Mononuclear cell (primary cell): Measurements from ENCODE around the gene TMEM123. TPM values are rescaled to one million over a fixed set of nuclear protein-coding genes. Genes with fewer than 3 reads are reported as not detected.

ENCODE experiments used
- H3K27me3 ChIP-seq: 2 replicates; pipeline ENCODE4 v1.6.0; 2011; ENCODE audit warnings: low read length, control low read depth; ENCODE audit not compliant: insufficient read depth
- H3K4me1 ChIP-seq: 2 replicates; pipeline ENCODE4 v1.5.1; 2011; ENCODE audit warnings: mild to moderate bottlenecking, low read length, control low read depth; ENCODE audit not compliant: insufficient read depth
- H3K4me3 ChIP-seq: 2 replicates; pipeline ENCODE4 v1.5.1; 2011; ENCODE audit warnings: mild to moderate bottlenecking, low read length, moderate library complexity
- H3K9me3 ChIP-seq: 2 replicates; pipeline ENCODE4 v1.5.1; 2011; ENCODE audit warnings: low read depth, mild to moderate bottlenecking, control low read depth, low read length
- total RNA-seq: library from RNA; depleted of rRNA; stranded (reverse); fragments of >200 nt; gene quantifications from one replicate; pipeline ENCODE4 v1.2.3, GENCODE V29; 2012

The TMEM123 gene
- total RNA-seq, 1 donor: 381 TPM

DNA sequence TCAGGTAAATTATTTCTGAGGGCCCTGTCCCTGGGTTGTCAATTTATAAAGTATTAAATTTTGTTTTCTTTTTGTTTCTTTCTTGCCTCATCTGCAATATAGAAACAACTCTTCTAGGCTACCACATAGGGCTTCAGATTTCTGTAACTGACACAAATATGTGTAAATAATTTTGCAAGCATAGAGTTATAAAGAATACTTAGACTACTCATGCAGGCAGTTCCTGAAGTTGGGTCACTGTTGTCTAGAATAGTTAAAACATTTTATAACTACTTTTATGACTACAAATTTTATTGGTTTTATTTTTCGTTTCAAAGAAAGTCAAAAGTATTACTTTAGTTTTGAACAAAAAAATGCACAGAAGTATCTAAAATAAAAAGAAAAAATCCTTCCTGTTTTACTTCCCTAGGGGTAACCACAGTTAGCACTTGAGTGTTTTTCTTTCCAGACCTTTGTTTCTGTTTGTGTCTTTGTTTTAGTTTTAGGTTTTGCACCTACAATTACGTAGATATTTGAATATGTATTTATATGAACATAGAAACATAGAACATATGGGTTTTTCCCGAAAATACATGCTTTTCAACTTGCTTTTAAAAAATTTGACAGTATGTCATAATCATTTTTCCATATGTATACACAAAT, 12.4 kb upstream of the TMEM123 start:
- no peak overlapping the region for H3K4me3 ChIP-seq
- peaks cover 16% of the 10 kb centered on the region for H3K4me1 ChIP-seq
- no peaks in the 10 kb centered on the region for H3K9me3 ChIP-seq
- H3K27me3 ChIP-seq: no peaks in the 10 kb centered on the region

- Histone ChIP-seq H3K9me3 (no peaks in the 10 kb centered on the region), H3K4me3 (no peak overlapping the region), H3K4me1 (peaks cover 8% of the 10 kb centered on the region), H3K27me3 (no peaks in the 10 kb centered on the region)
These were observed 11.5 kb upstream of the TMEM123 start for GRCh38 chr11:102464037-102464436.

DNA sequence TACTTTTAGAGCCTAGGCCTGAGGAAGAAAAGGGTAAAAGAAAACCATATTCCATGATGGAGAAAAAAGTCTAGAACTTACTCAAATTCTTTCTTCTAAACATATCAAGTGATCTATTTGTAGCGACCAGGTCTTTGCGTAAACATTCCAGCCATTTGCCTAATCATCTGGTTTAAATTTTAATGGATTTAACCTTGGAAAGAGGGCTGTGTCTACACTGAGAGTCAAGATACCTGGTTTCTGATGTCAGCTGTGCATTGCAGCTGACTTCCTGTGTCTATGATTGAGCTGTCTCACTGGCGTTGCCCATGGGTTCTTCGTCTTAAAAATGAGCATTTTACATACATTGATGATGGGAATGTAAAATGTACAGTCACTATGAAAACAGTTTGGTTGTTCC, 10.0 kb upstream of the TMEM123 start:
- peaks cover 4% of the 10 kb centered on the region for H3K4me1 ChIP-seq

DNA sequence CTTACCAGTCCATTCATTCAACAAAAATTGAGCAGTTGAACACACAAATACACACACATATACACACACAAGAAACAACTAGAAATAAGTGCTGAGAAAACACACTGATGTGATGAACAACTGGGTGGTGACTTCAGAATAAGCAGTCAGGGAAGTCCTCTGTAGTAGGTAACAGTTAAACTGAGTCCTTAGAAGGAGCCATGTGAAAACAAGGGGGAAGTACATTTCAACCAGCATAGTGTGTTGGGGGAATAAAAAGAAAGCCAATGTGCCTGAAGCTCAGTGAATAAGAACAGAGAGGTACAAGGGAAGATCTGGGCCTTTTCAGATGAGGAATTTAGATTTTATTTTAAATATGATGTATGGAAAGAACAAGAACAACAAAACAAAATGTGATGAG, 6.8 kb upstream of the TMEM123 start:
- Histone ChIP-seq H3K4me3 (no peak overlapping the region), H3K9me3 (no peaks in the 10 kb centered on the region), H3K27me3 (no peaks in the 10 kb centered on the region), H3K4me1 (peaks cover 20% of the 10 kb centered on the region)

More for the DNA sequence above, 10.0 kb upstream of the TMEM123 start:
- Histone ChIP-seq H3K9me3 (no peaks in the 10 kb centered on the region), H3K27me3 (no peaks in the 10 kb centered on the region), H3K4me3 (no peak overlapping the region)

DNA sequence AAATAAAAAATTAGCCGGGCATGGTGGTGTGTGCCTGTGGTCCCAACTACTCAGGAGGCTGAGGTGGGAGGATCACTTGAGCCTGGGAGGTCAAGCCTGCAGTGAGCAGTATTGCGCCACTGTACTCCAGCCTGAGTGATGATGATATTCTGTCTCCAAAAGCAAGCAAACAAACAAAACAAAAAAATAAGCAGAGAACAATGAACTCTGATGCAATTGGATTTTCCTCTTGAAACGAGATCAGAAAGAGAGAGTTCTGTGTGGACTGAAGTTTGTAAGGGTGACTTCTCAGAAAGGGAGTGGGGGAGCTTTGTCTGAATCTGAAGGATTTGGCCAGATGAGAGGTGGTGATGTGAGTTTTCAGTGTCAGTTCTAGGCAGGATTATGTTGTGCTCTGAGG, 6.0 kb upstream of the TMEM123 start:
- Histone ChIP-seq H3K27me3 (no peaks in the 10 kb centered on the region), H3K4me3 (no peak overlapping the region), H3K4me1 (peaks cover 26% of the 10 kb centered on the region), H3K9me3 (no peaks in the 10 kb centered on the region)

DNA sequence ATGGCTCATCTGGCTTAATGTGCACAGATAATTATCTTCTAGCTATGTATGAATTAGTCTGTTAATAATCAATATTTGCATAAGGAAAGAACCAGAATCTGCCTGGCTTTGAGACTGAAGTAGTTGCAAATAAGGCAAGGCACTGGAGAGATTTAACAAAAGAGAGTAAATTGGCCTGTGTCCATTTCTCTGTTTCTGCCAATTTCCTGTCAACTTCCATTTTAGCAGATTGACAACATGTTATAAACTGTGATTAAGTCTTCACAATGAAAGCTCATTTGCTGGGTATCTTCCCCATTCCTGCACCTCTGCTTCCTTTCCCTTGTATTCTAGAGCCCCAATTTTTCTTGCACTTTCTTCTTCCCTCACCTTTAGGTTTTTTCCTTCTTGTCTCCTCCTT, 5.3 kb upstream of the TMEM123 start:
- Histone ChIP-seq H3K4me1 (peaks cover 33% of the 10 kb centered on the region), H3K4me3 (no peak overlapping the region), H3K9me3 (no peaks in the 10 kb centered on the region), H3K27me3 (no peaks in the 10 kb centered on the region)

GRCh38 chr11:102457056-102457677, 4.6 kb upstream of the TMEM123 start:
- Histone ChIP-seq H3K4me1 (peaks cover 33% of the 10 kb centered on the region), H3K9me3 (no peaks in the 10 kb centered on the region), H3K4me3 (no peak overlapping the region), H3K27me3 (no peaks in the 10 kb centered on the region)

- H3K4me3 ChIP-seq: no peak overlapping the region
- peaks cover 34% of the 10 kb centered on the region for H3K4me1 ChIP-seq
- no peaks in the 10 kb centered on the region for H3K9me3 ChIP-seq
- no peaks in the 10 kb centered on the region for H3K27me3 ChIP-seq
These were observed 3.8 kb upstream of the TMEM123 start for GRCh38 chr11:102456381-102456780.

GRCh38 chr11:102453921-102454320, 1.4 kb upstream of the TMEM123 start:
- H3K9me3 ChIP-seq: no peaks in the 10 kb centered on the region
- no peaks in the 10 kb centered on the region for H3K27me3 ChIP-seq
- H3K4me1 ChIP-seq: peaks cover 56% of the 10 kb centered on the region
- no peak overlapping the region for H3K4me3 ChIP-seq

DNA sequence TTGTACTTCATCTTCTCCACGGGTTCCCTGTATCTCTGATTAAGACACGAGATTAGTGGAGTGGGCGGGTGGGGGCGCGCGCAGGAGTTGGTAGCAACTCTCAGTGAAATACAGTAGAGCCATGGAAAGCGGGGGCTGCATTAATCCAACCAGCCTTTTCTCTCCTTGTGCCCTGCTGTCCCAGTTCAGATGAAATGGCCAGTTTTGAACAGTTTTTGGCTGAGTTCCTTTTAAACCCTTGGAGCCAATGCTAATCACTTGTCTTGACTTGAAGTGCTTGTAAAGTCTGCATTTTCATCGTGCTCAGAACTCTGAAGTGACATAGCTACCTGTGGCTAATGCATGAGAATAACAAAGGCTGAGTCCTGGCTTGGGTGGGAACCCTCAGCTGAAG, 734 bp upstream of the TMEM123 start:
- Histone ChIP-seq H3K4me3 (peak overlapping the region; percentile 73), H3K4me1 (peaks cover 63% of the 10 kb centered on the region), H3K27me3 (no peaks in the 10 kb centered on the region), H3K9me3 (no peaks in the 10 kb centered on the region)

- Histone ChIP-seq H3K4me1 (peaks cover 73% of the 10 kb centered on the region), H3K27me3 (no peaks in the 10 kb centered on the region), H3K4me3 (peak overlapping the region; percentile 73), H3K9me3 (no peaks in the 10 kb centered on the region)
These were observed 694 bp downstream of the TMEM123 start for GRCh38 chr11:102451681-102452460.

- Histone ChIP-seq H3K27me3 (no peaks in the 10 kb centered on the region), H3K9me3 (no peaks in the 10 kb centered on the region), H3K4me3 (peak overlapping the region; percentile 73), H3K4me1 (peaks cover 72% of the 10 kb centered on the region)
These were observed 1.4 kb downstream of the TMEM123 start for GRCh38 chr11:102451041-102451680.

DNA sequence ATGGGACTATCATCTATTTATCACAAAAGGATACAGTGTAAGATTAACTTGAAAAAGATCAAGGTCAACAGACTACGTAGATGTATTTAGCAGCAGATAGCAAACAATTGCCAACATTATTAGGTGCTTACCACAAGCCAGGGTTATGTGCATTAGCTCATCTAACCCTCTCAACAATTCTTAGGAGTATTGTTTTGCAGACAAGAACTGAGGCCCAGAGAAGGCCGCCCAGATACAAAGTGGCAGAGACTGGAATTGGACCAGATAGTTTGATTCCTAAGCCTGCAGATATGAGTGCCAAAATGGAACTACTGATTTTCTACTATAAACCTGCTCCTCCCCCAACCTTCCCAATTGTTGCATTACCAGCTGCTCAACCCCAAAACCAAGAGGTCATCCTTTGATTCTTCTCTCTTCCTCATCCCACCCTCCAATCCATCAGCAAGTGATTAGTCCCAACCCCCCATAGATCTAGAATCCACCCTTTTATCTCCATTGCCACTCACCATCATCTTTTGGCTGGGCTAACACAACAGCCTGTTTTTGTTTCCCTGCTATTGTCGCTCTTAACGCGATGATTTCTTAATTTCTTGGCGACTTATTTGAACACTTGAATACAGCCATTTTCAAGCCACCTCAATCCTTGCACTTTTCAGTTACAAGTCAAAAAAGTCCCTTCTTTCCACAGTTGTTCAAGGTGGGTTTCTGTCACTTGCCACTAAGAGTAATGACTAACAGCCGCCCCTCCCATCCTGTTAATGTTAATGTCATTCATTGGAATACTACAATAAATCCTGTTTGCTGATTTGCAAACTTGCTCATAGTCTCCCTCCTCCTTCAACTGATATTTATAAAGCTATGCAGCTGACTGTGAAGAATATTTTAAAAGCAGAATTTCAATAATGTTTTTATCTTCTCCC, 2.7 kb downstream of the TMEM123 start:
- no peaks in the 10 kb centered on the region for H3K9me3 ChIP-seq
- no peak overlapping the region for H3K4me3 ChIP-seq
- H3K4me1 ChIP-seq: peaks cover 59% of the 10 kb centered on the region
- no peaks in the 10 kb centered on the region for H3K27me3 ChIP-seq

DNA sequence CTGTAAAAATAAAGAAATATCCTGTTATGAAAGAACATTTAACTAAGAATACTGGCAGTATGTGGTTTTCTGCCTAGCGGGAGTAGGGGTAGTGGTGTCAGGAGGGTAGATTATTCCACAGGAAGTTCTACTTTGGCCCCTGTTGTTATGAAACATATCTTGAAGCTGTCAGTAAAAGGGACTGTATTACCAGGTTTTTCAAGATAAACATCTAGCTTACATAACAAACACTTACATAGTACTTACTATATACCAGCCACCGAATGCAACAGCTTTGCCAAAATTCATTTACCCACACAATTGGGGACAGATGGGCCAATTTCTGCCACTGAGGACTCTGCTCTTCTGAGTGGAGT, 3.7 kb downstream of the TMEM123 start:
- Histone ChIP-seq H3K27me3 (no peaks in the 10 kb centered on the region), H3K4me3 (no peak overlapping the region), H3K9me3 (no peaks in the 10 kb centered on the region), H3K4me1 (peaks cover 55% of the 10 kb centered on the region)
